Uterus (tissue), 4 donors: ENCODE measurements around the gene SAMD4A. TPM values are rescaled to one million over a fixed set of nuclear protein-coding genes. Genes with fewer than 3 reads are reported as not detected.
"Not testable (repeated sequence)": the region's sequence is repeated elsewhere in the genome, so short reads cannot be mapped to it uniquely, and the experiment has no call there.

Source experiments
- DNase-seq, 2 donors: peaks; one replicate each; pipeline ENCODE4 v3.0.0-alpha.2; 2019 to 2020
- H3K27ac ChIP-seq, 2 donors: fragments of 200-600 bp; sonication (generic); 1 replicate in 1 of 2; 2 replicates in 1 of 2; pipeline ENCODE4 v1.5.1; 2016 to 2018
- H3K27me3 ChIP-seq, 2 donors: fragments of 200-600 bp; sonication (generic); one replicate each; pipeline ENCODE4 v1.5.1; 2018 to 2019; ENCODE audit warnings: control low read depth in 1 of 2
- H3K36me3 ChIP-seq, 2 donors: fragments of 200-600 bp; sonication (generic); one replicate each; pipeline ENCODE4 v1.5.1; 2019; ENCODE audit warnings: control low read depth in 1 of 2
- H3K4me1 ChIP-seq, 2 donors: fragments of 200-600 bp; sonication (generic); one replicate each; pipeline ENCODE4 v1.5.1; 2018 to 2019; ENCODE audit warnings: control low read depth in 1 of 2
- H3K4me3 ChIP-seq, 2 donors: fragments of 200-600 bp; sonication (generic); 1 replicate in 1 of 2; 2 replicates in 1 of 2; pipeline ENCODE4 v1.5.1; 2018 to 2019; ENCODE audit warnings: mild to moderate bottlenecking in 1 of 2
- H3K9me3 ChIP-seq, 2 donors: fragments of 200-600 bp; sonication (generic); one replicate each; pipeline ENCODE4 v1.5.1; 2019; ENCODE audit warnings: control low read depth in 1 of 2
- POLR2A ChIP-seq, 2 donors: fragments of 450-650 bp; IDR thresholded peaks; one replicate each; pipeline ENCODE4 v1.6.1; 2016; ENCODE audit warnings: antibody characterized with exemption in 2 of 2, mild to moderate bottlenecking in 1 of 2, moderate library complexity in 1 of 2
- intact Hi-C: fragments of 100-400 bp; cut with DNase I; formaldehyde crosslinking; loops from one replicate; pipeline ENCODE4 v1.15.1; 2023; ENCODE audit warnings: low total_unique reads
- total RNA-seq, 4 donors: library from RNA; depleted of rRNA in 3 of 4; stranded (reverse); fragments of >200 nt in 3 of 4; gene quantifications; one replicate each; pipeline versions ENCODE4 v1.1.0 to v1.2.4, GENCODE V29; 2014 to 2023
- TF ChIP-seq, protein P1 (sequence below), 4 experiments: fragments of 200-600 bp in 2 of 4; fragments of 450-650 bp in 2 of 4; sonication (generic) in 2 of 4; IDR thresholded peaks; one replicate each; pipeline ENCODE4 v1.5.1; 2016 to 2019; ENCODE audit warnings: antibody characterized with exemption in 4 of 4, mild to moderate bottlenecking in 2 of 4, moderate library complexity in 1 of 4
- donor health status: DM: yes; HTN: yes; CAD: no.

Gene SAMD4A
- total RNA-seq, 4 donors from 2014 or later, result 46.9 to 67.8 (median 55.0) TPM

- H3K9me3 ChIP-seq, result no peaks in the 10 kb centered on the region
- TF ChIP-seq, protein P1, sequence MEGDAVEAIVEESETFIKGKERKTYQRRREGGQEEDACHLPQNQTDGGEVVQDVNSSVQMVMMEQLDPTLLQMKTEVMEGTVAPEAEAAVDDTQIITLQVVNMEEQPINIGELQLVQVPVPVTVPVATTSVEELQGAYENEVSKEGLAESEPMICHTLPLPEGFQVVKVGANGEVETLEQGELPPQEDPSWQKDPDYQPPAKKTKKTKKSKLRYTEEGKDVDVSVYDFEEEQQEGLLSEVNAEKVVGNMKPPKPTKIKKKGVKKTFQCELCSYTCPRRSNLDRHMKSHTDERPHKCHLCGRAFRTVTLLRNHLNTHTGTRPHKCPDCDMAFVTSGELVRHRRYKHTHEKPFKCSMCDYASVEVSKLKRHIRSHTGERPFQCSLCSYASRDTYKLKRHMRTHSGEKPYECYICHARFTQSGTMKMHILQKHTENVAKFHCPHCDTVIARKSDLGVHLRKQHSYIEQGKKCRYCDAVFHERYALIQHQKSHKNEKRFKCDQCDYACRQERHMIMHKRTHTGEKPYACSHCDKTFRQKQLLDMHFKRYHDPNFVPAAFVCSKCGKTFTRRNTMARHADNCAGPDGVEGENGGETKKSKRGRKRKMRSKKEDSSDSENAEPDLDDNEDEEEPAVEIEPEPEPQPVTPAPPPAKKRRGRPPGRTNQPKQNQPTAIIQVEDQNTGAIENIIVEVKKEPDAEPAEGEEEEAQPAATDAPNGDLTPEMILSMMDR (IDR thresholded peaks at IDR 0.05), result no peak
- no peak for TF ChIP-seq POLR2A (IDR thresholded peaks at IDR 0.05)
- H3K36me3 ChIP-seq, result no peaks in the 10 kb centered on the region
- no peak overlapping the region for H3K27ac ChIP-seq
- no peak for DNase-seq
- peaks cover 5 to 13% of the 10 kb centered on the region in 2 donors for H3K4me1 ChIP-seq
- no peak overlapping the region for H3K4me3 ChIP-seq
- intact Hi-C loops, result no loop called here
- no peaks in the 10 kb centered on the region for H3K27me3 ChIP-seq
Observed at GRCh38 chr14:54623279-54624004, 56.5 kb downstream of the SAMD4A start.

GRCh38 chr14:54624005-54624358 is 57.1 kb downstream of the SAMD4A start:
- H3K4me3 ChIP-seq, H3K9me3 ChIP-seq, H3K36me3 ChIP-seq, intact Hi-C loops, H3K27me3 ChIP-seq, DNase-seq, H3K27ac ChIP-seq: not testable (repeated sequence)
- H3K4me1 ChIP-seq, result peaks cover 7 to 13% of the 10 kb centered on the region in 2 donors

- DNase-seq, result no peak
- peaks cover 7 to 13% of the 10 kb centered on the region in 2 donors for H3K4me1 ChIP-seq
- H3K27ac ChIP-seq, result no peak overlapping the region
- H3K4me3 ChIP-seq, result no peak overlapping the region
- H3K27me3 ChIP-seq, result no peaks in the 10 kb centered on the region
- TF ChIP-seq, protein P1 (IDR thresholded peaks at IDR 0.05), result no peak
- TF ChIP-seq POLR2A (IDR thresholded peaks at IDR 0.05), result no peak
- H3K9me3 ChIP-seq, result no peaks in the 10 kb centered on the region
- no peaks in the 10 kb centered on the region for H3K36me3 ChIP-seq
- intact Hi-C loops, result no loop called here
Observed at GRCh38 chr14:54625112-54625511, 58.2 kb downstream of the SAMD4A start.

- H3K4me1 ChIP-seq, result peaks cover 7 to 13% of the 10 kb centered on the region in 2 donors
- no peaks in the 10 kb centered on the region for H3K9me3 ChIP-seq
- DNase-seq, result no peak
- no peak overlapping the region for H3K4me3 ChIP-seq
- no peaks in the 10 kb centered on the region for H3K36me3 ChIP-seq
- intact Hi-C loops, result no loop called here
- H3K27me3 ChIP-seq, result no peaks in the 10 kb centered on the region
- peak overlapping the region; percentile 72 to 73 for H3K27ac ChIP-seq
- no peak for TF ChIP-seq POLR2A (IDR thresholded peaks at IDR 0.05)
- TF ChIP-seq, protein P1 (IDR thresholded peaks at IDR 0.05), result no peak
Observed at GRCh38 chr14:54627219-54627539, 60.3 kb downstream of the SAMD4A start.

- no peaks in the 10 kb centered on the region for H3K36me3 ChIP-seq
- DNase-seq, result peak; percentile 41 to 53
- peaks cover 7 to 13% of the 10 kb centered on the region in 2 donors for H3K4me1 ChIP-seq
- H3K27me3 ChIP-seq, result no peaks in the 10 kb centered on the region
- TF ChIP-seq, protein P1 (IDR thresholded peaks at IDR 0.05), result no peak
- TF ChIP-seq POLR2A (IDR thresholded peaks at IDR 0.05), result no peak
- H3K9me3 ChIP-seq, result no peaks in the 10 kb centered on the region
- peak overlapping the region in 1 of 2 donors; percentile 6 for H3K4me3 ChIP-seq
- H3K27ac ChIP-seq, result peak overlapping the region; percentile 72 to 73
- intact Hi-C loops, result no loop called here
Observed at GRCh38 chr14:54627540-54628363, 60.8 kb downstream of the SAMD4A start.
